HEK293 (cell line): ENCODE results near the gene INTS6.

Experiments used
- CTCF ChIP-seq: fragments of 450-650 bp; formaldehyde crosslinking; IDR thresholded peaks from 2 replicates; pipeline ENCODE4 v1.5.1; 2016; ENCODE audit warnings: missing biosample characterization, missing genetic modification characterization
- MYNN ChIP-seq: fragments of 450-650 bp; formaldehyde crosslinking; IDR thresholded peaks from 2 replicates; pipeline ENCODE4 v1.5.1; 2016; ENCODE audit warnings: missing biosample characterization, missing genetic modification characterization, borderline replicate concordance
- PRDM10 ChIP-seq: fragments of 450-650 bp; formaldehyde crosslinking; IDR thresholded peaks from 2 replicates; pipeline ENCODE4 v1.5.1; 2016; ENCODE audit warnings: missing biosample characterization, missing genetic modification characterization
- PRDM4 ChIP-seq: fragments of 450-650 bp; formaldehyde crosslinking; IDR thresholded peaks from 2 replicates; pipeline ENCODE4 v1.5.1; 2017; ENCODE audit warnings: missing biosample characterization, missing genetic modification characterization
- REST ChIP-seq: fragments of 450-650 bp; formaldehyde crosslinking; IDR thresholded peaks from 2 replicates; pipeline ENCODE4 v1.5.1; 2016; ENCODE audit warnings: missing biosample characterization, missing genetic modification characterization
- ZNF23 ChIP-seq: fragments of 450-650 bp; formaldehyde crosslinking; IDR thresholded peaks from 2 replicates; pipeline ENCODE4 v1.5.1; 2016; ENCODE audit warnings: missing biosample characterization, missing genetic modification characterization, borderline replicate concordance
- ZNF24 ChIP-seq: fragments of 450-650 bp; formaldehyde crosslinking; IDR thresholded peaks from 2 replicates; pipeline ENCODE4 v1.5.1; 2016; ENCODE audit warnings: missing biosample characterization, missing genetic modification characterization
- ZNF76 ChIP-seq: fragments of 450-650 bp; formaldehyde crosslinking; IDR thresholded peaks from 2 replicates; pipeline ENCODE4; 2016; ENCODE audit warnings: low read depth, missing biosample characterization, missing genetic modification characterization, borderline replicate concordance
- ZNF792 ChIP-seq: fragments of 450-650 bp; formaldehyde crosslinking; IDR thresholded peaks from 2 replicates; pipeline ENCODE4 v1.5.1; 2016; ENCODE audit warnings: missing biosample characterization, missing genetic modification characterization
- ZSCAN18 ChIP-seq: fragments of 450-650 bp; formaldehyde crosslinking; IDR thresholded peaks from 2 replicates; pipeline ENCODE4 v1.5.1; 2016; ENCODE audit warnings: missing biosample characterization, missing genetic modification characterization

- TF ChIP-seq ZNF23 (tag by site-specific recombination): no peak
- TF ChIP-seq CTCF (tag by site-specific recombination): no peak
- no peak for TF ChIP-seq REST (tag by site-specific recombination)
- TF ChIP-seq ZNF24: no peak
- no peak for TF ChIP-seq ZNF792 (tag by site-specific recombination)
- TF ChIP-seq ZNF76: no peak
- TF ChIP-seq MYNN: no peak
- TF ChIP-seq PRDM10 (tag by site-specific recombination): no peak
- TF ChIP-seq PRDM4 (tag by site-specific recombination): no peak
- TF ChIP-seq ZSCAN18 (tag by site-specific recombination): no peak
These were observed 35.1 kb downstream of the INTS6 start for GRCh38 chr13:51417716-51418115.
